SH-SY5Y (cell line): ENCODE results near the gene SLC25A25.

Experiments used
- GATA2 ChIP-seq: IDR thresholded peaks from 2 replicates; pipeline ENCODE4 v1.6.1; 2011; ENCODE audit warnings: mild to moderate bottlenecking, low read depth, low read length
- GATA3 ChIP-seq: IDR thresholded peaks from 2 replicates; pipeline ENCODE4 v1.6.1; 2011; ENCODE audit warnings: low read depth, mild to moderate bottlenecking, low read length, moderate library complexity

Gene SLC25A25

GRCh38 chr9:128128836-128129590, 61.0 kb downstream of the SLC25A25 start:
- TF ChIP-seq GATA2, result no peak
- no peak for TF ChIP-seq GATA3

DNA sequence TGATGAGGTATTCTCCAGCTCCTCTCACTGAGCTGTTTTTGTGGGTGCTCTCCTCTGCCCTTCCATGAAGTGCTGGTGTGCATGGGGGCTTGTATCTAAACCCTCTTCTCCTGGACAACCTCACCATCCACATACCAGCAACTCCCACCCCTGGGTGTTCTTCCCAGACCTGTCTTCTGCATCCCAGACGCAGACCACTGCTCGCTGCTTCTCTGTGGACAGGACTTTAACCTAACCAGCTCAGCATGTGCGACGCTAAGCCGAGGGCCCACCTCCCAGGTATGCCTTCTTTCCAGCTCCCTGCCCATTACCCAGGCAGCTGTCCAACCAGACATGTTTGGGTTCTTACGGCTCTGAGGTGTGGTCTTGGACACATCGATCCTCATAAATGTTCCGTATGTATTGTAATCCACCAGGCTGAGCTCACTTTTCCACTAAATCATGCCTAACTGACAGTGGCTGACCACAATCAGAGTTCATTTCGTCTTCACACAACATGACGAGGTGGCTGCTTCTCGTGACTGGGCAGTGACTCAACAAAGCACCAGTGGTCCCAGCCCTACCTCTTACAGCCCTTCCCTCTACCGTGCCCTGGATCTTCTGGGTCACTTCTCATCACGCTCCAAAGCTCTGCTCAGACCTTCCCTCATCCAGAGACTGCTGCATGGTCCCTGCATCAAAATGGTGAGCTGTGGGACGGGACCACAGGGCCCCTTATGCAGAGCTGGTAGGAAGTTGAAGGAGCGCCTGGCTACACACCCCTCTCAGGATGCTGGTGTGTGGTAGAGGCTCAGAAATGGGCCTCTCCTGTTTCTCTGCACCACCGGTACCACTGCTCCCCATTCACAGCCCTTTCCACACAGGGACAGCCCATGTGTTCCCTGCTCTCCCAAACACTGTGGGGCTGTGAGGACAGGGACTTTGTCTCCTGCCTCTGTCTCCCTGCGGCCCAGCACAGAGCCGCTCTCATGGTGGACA, 69.1 kb downstream of the SLC25A25 start:
- TF ChIP-seq GATA2, result no peak
- no peak for TF ChIP-seq GATA3

DNA sequence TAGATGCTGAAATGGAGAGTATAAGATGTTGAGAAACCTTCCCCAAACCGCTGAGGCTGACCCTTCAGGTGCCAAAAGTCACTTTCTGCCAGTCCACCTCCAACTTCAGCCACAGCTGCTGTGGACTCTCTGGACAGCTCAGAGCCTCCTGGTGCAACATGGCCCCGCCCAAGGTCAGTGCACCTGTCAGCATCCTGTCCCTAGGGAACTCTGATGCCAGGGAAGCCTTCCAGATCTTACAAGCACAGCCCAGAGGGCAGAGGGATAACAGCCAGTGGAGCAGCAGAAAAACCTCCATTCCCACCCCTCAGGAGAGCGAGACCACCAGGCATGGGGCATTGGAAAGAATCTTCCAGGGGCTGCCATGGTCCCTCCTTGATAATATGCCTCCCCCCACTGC, 70.0 kb downstream of the SLC25A25 start:
- no peak for TF ChIP-seq GATA3
- no peak for TF ChIP-seq GATA2

- TF ChIP-seq GATA3, result no peak
- no peak for TF ChIP-seq GATA2
Measured at GRCh38 chr9:128139621-128140020, 71.6 kb downstream of the SLC25A25 start.

DNA sequence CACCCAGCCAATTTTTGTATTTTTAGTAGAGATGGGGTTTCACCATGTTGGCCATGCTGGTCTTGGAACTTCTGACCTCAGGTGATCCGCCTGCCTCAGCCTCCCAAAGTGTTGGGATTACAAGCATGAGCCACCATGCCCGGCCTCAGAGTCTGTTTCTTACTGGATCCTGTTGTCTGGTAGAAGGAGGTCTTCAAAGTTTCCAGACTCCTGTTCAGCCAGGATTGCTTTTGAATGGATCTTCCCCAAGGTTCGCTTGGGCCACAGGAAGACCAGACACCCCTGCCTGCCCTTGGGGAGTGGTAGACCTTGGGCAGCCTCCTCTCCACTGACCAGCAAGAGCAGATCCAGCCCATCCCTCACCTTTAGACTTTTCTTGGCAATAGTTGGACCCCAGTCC, 73.6 kb downstream of the SLC25A25 start:
- TF ChIP-seq GATA3 (no peak), GATA2 (no peak)

- TF ChIP-seq GATA2, result no peak
- TF ChIP-seq GATA3, result no peak
Measured at GRCh38 chr9:128142061-128142460, 74.0 kb downstream of the SLC25A25 start.

DNA sequence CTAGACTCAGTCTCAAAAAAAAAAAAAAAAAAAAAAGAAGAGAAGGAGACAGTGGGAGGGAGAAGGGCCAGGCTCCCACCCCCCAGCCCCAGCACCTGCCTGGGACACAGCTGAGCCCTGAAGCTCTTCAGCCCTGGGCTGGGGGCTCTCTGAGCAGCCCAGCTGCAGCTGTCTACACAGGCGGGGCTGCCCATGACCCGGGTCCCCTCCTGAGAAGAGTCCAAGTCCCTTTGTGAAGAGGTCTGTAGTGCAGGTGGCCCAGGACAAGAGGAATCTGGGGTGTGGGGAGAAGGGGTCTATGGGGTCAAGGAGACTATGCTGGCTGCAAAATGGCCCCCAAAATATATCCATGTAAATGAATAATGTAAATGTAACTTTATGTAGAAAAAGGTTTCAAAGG, 74.6 kb downstream of the SLC25A25 start:
- TF ChIP-seq GATA2 (no peak), GATA3 (no peak)

DNA sequence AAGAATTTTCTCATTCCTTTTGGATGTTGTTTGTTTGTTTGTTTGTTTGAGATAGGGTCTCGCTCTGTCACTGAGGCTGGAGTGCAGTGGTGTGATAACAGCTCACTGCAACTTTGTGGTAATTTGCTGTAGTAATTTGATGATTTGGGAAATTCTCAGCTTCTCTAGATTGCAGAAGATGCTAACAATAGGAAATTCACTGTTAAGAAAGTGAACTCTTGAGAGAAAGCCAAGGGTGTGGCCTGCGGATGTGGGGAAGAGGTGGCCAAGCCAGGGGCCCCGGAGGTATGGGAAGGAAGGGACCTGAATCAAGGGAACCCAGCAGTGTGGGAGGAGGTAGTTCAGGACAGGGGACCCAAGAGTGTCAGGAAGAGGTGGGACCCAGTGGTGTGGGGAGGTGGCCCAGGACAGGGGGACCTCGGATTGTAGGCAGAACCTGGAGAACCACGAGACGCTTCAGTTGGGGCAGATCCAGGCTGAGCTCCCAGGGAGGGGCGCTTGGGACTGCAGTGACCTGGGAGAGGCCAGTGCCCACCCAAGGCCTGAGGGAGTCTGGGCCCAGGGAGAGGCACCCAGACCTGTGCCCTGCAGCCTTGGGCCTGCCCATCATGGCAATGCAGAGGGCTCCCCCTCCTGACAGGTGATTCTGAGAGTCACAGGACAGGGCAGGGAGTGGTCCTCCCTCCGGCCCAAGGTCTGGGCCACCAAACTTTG, 75.7 kb downstream of the SLC25A25 start:
- TF ChIP-seq GATA2 (no peak), GATA3 (no peak)

GRCh38 chr9:128144239-128145181, 76.5 kb downstream of the SLC25A25 start:
- TF ChIP-seq GATA3 (no peak), GATA2 (no peak)

DNA sequence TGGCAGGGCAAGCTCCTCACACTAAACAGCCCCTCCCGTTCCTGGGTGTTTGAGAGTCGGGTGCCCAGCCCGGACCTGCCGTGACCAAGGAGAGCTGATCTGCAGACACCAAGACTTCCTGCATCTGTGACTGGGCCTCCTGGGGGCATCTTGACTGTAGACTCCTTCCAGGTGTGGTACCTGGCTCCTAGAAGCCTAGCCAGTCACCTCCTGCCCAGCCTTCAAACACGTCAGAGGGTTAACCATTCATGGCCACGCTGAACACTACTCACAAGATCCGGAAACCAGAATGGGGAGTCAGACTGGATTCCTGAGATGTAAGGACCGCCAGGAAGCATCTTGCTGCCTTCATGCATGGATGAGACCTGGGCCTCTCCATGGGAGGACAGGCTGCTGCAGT, 77.5 kb downstream of the SLC25A25 start:
- no peak for TF ChIP-seq GATA3
- TF ChIP-seq GATA2, result no peak

- TF ChIP-seq GATA3, result no peak
- no peak for TF ChIP-seq GATA2
Measured at GRCh38 chr9:128145951-128146351, 77.9 kb downstream of the SLC25A25 start.

GRCh38 chr9:128146591-128147120, 78.6 kb downstream of the SLC25A25 start:
- TF ChIP-seq GATA3 (no peak), GATA2 (no peak)

- TF ChIP-seq GATA3 (no peak), GATA2 (no peak)
Measured at GRCh38 chr9:128148509-128149000, 80.5 kb downstream of the SLC25A25 start.
